22Rv1 (cell line): ENCODE measurements around the gene PIP5KL1.

Experiments
- CTCF ChIP-seq: fragments of 450-650 bp; IDR thresholded peaks from 2 replicates; pipeline ENCODE4 v1.5.1; 2017; ENCODE audit warnings: mild to moderate bottlenecking
- ZFX ChIP-seq: fragments of 450-650 bp; IDR thresholded peaks from 2 replicates; pipeline ENCODE4 v1.6.1; 2017; ENCODE audit warnings: antibody characterized with exemption, borderline replicate concordance

GRCh38 chr9:127953154-127953553 is 22.6 kb upstream of the PIP5KL1 start:
- TF ChIP-seq CTCF: no peak
- TF ChIP-seq ZFX: no peak
